Adrenal gland (tissue), 5 donors: ENCODE measurements around the gene DNAAF5.

Experiments
- POLR2A ChIP-seq, 2 donors: fragments of 450-650 bp; IDR thresholded peaks; one replicate each; pipeline ENCODE4 v1.6.1; 2017; ENCODE audit warnings: antibody characterized with exemption in 2 of 2, mild to moderate bottlenecking in 2 of 2, moderate library complexity in 1 of 2
- TF ChIP-seq, protein P1 (sequence below), 6 experiments: fragments of 450-650 bp in 4 of 6; fragments of 200-600 bp in 2 of 6; sonication (generic) in 1 of 6; IDR thresholded peaks; 1 replicate in 5 of 6; 2 replicates in 1 of 6; pipeline versions ENCODE4 v1.5.1 to v1.8.0; 2016 to 2021; ENCODE audit warnings: antibody characterized with exemption in 6 of 6, mild to moderate bottlenecking in 2 of 6, moderate library complexity in 1 of 6
- donor health status: DM: no; HTN: no; CAD: no.

GRCh38 chr7:770336-770735 lies 43.8 kb downstream of the DNAAF5 start:
- TF ChIP-seq, protein P1, sequence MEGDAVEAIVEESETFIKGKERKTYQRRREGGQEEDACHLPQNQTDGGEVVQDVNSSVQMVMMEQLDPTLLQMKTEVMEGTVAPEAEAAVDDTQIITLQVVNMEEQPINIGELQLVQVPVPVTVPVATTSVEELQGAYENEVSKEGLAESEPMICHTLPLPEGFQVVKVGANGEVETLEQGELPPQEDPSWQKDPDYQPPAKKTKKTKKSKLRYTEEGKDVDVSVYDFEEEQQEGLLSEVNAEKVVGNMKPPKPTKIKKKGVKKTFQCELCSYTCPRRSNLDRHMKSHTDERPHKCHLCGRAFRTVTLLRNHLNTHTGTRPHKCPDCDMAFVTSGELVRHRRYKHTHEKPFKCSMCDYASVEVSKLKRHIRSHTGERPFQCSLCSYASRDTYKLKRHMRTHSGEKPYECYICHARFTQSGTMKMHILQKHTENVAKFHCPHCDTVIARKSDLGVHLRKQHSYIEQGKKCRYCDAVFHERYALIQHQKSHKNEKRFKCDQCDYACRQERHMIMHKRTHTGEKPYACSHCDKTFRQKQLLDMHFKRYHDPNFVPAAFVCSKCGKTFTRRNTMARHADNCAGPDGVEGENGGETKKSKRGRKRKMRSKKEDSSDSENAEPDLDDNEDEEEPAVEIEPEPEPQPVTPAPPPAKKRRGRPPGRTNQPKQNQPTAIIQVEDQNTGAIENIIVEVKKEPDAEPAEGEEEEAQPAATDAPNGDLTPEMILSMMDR (IDR thresholded peaks at IDR 0.05), result no peak
- no peak for TF ChIP-seq POLR2A (IDR thresholded peaks at IDR 0.05)
